AG09309 (cell line): ENCODE measurements around the gene MELTF.

Experiments
- DNase-seq: peaks from one replicate; pipeline ENCODE4 v3.0.0-alpha.2; 2010; ENCODE audit warnings: low read depth
- H3K4me3 ChIP-seq: 2 replicates; pipeline ENCODE4 v1.5.1; 2011; ENCODE audit warnings: mild to moderate bottlenecking, low read depth, low read length, moderate library complexity; ENCODE audit not compliant: control insufficient read depth
- TF ChIP-seq, protein P1 (sequence below): IDR thresholded peaks from 2 replicates; pipeline ENCODE4 v1.5.1; 2011; ENCODE audit warnings: mild to moderate bottlenecking, low read depth, low read length, inconsistent platforms; ENCODE audit not compliant: insufficient read depth, control insufficient read depth; ENCODE audit errors: missing control alignments

The MELTF gene

DNA sequence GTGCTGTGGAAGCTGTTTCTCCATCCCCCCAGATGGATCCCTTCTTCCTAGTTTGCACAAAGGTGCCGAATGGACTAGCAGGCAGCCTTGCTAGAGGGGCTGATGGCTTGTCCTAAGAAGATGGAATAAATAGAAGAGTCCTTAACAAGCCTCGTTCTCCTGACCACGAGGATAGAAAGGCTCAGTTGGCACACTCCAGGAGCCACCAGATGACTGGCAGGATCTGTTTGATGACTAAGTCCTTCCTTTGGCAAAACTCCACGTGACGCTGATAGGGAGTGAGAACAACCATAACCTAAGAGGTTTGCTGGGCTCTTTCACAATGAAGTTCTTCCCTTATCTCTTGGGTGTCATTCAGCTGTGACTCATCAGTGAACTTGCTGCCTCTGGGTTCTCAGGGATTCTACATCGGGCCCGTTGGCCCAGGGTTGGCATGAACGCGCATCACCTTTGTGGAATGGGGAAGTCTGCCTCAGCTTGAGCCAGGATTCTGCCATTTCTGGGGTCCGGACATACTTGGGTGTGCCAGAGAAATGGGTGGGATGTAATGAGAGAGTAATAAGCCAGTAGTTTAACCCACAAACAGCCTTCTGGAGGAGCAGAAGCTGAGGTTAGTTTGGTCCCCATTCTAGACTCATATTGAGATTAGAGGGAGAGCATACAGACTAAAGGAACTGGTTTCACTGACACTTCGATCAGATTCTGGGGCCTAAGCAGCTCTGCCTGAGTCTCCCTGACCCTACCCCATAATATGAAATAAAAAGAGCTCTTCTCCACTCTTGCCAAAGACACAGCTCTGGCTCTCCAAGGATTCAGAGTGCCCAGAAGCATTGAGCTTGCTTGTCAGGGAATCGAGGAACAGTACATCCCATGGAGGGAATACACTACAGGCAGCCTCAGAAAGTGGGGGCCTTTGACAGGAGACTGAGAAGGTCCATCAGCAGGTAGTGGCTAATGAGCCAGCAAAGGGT, 2.0 kb upstream of the MELTF start:
- peak; percentile 99 for DNase-seq
- TF ChIP-seq, protein P1, sequence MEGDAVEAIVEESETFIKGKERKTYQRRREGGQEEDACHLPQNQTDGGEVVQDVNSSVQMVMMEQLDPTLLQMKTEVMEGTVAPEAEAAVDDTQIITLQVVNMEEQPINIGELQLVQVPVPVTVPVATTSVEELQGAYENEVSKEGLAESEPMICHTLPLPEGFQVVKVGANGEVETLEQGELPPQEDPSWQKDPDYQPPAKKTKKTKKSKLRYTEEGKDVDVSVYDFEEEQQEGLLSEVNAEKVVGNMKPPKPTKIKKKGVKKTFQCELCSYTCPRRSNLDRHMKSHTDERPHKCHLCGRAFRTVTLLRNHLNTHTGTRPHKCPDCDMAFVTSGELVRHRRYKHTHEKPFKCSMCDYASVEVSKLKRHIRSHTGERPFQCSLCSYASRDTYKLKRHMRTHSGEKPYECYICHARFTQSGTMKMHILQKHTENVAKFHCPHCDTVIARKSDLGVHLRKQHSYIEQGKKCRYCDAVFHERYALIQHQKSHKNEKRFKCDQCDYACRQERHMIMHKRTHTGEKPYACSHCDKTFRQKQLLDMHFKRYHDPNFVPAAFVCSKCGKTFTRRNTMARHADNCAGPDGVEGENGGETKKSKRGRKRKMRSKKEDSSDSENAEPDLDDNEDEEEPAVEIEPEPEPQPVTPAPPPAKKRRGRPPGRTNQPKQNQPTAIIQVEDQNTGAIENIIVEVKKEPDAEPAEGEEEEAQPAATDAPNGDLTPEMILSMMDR: no peak
- no peak overlapping the region for H3K4me3 ChIP-seq

DNA sequence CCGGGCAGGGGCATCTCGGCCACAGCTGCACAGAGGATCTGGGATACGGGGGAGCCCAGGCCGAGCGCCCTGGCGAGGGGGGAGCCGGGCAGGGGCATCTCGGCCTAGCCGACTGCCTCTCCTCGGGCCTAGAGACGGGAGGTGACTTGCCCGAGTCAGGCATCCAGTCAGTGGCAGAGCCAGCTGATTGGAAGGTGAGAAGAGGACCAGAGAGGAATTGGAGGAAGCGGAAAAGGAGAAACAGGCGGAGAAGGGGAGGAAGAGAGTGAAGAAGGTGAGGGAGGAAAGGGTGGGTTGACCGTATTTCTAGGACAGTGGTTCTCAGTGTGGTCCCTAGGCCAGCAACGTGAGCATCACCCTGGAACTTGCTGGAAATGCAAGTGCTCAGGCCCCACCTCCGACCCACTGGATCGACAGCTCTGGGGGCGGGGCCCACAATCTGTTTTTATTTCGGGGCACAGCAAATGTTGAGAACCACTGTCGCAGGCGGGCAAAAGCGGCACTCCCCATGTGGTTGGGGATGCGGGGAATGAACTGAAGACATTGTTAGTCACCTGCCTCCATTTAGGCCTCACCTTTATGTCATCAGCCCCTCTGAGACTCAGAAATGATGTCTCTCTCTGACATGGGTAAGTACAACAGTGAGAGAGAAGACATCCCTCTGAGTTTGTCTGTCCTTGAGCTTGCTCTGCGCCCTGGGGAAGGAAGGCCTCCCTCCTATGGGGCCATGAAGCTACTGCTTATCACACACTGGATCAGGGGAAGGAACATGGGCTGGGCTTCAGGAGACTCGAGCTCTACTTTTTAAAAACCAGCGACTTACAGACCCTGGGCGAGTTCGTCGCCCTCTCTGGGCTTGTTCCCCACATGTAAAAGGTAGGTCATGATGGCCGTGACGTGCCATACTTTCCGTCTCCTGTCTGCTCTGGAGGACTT, 1.0 kb upstream of the MELTF start:
- no peak for DNase-seq
- TF ChIP-seq, protein P1: no peak
- no peak overlapping the region for H3K4me3 ChIP-seq

DNA sequence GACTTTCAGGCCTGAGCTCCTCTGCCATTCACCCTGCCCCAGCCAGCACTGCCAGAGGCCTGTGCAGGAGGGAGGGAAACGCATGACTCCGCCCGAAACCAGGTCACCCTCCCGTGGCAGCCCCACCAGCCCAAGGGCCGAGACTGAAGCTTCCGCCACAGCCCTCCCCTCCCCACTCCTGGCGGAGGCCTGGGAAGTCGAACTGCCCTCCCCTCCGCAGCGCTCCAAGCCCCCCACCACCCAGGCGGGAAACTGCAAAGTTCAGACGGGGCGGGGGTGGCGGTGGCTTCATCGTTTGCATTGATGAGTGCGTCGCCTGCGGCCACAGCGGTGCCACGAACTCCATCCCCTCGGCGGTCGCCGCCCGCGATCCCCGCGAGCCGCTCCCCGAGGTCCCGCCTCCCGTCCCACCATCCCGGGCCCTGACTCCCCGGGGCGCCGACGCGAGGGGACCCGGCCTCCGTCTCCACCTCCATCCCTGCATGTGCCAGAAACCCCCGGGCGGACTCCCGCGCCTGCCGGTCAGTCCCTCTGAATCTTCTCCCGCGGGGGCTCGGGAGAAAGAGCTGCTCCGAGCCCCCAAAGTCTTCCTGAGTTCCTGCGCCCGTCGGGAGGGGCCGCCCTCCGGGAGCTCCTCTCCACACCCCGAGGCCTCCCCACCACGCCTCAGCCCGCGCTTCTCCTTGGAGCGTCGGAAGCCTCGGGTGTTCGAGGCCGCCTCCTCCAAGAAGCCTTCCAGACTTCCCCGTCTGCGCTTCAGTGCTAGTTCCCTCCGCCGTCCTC, 698 bp downstream of the MELTF start:
- DNase-seq: no peak
- TF ChIP-seq, protein P1: no peak
- H3K4me3 ChIP-seq: peak overlapping the region; percentile 23

DNA sequence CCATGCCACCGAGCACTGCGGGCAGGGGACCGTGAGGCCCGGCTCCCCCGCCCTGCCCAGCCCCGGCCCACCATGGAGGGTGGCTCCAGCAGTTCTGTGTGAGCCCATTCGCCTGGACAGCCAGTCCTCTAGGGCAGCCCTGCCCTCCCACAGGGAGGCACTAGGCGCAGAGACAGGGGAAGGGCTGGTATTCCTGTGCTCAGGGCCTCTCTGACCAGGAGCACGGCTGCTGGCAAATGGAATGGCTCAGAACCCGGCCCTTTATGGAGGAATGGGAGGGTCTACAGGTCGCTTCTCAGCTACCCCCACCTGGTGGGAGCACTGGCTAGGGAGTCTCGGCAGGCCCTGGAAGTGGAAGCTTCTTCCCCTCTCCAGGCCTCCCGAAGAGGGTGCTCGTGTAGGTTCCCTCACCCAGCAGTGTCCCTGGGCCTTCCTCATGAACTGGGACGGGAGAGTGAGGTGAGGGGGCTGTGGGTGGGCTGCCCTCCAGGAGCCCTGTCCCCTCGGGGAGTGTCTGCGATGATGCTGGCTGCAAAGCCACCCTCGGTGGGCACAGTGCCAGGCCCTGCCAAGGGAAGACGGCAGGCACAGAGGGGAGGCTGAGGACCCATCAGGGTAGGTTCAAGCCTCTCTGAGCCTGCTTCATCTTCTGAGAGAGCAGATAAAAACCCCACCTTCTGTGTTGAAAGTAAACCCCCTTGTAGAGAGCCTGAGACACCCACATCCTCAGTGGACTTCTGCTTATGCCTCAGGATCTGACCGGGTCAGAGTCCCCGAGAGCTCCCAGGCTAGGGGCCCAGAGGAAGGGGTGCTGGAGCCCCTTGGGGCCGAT, 1.5 kb downstream of the MELTF start:
- DNase-seq: no peak
- H3K4me3 ChIP-seq: no peak overlapping the region
- TF ChIP-seq, protein P1: no peak

DNA sequence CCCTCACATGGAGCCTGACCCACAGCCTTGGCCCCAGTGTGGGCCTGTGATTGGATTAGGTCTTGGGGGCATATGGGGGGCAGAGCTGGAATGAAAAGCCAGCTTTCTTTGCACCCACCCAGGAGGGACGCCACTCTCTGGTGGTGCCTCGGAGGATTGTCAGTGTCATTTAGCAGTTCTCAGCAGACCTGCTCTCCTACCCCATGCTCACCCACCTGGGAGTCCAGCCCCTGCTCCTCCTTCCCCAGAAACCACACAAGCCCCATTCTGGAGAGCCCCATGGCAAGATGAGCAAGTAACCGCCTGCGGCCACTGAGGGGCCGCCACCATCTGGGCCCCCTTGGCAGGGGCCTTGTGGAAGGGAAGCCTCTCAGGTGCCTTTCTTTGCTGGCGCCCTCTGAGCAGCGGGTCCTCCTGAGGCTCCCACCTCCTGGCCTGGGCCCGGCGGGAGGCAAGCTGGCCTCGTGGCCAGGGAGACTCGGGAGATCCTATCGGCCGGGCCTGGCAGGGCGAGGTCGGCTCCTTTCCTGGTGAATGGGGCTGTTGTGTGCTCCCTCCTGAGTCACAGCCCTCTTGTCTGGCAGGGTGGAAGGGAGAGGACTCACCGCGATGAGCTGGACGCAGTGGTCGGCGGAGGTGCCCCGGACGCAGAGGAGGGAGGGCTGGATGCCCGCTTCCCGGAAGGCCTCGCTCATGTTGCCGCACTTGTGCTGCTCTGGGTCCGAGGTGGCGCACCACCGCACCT, 2.3 kb downstream of the MELTF start:
- no peak for DNase-seq
- TF ChIP-seq, protein P1: no peak
- no peak overlapping the region for H3K4me3 ChIP-seq
